Measurements from ENCODE around the gene SEL1L. TPM values are rescaled to one million over a fixed set of nuclear protein-coding genes. Genes with fewer than 3 reads are reported as not detected.
"Not testable (repeated sequence)": the region's sequence is repeated elsewhere in the genome, so short reads cannot be mapped to it uniquely, and the experiment has no call there.

The SEL1L gene
- polyA plus RNA-seq, 5 donors = 35.1 to 73.9 (median 64.7) TPM

DNA sequence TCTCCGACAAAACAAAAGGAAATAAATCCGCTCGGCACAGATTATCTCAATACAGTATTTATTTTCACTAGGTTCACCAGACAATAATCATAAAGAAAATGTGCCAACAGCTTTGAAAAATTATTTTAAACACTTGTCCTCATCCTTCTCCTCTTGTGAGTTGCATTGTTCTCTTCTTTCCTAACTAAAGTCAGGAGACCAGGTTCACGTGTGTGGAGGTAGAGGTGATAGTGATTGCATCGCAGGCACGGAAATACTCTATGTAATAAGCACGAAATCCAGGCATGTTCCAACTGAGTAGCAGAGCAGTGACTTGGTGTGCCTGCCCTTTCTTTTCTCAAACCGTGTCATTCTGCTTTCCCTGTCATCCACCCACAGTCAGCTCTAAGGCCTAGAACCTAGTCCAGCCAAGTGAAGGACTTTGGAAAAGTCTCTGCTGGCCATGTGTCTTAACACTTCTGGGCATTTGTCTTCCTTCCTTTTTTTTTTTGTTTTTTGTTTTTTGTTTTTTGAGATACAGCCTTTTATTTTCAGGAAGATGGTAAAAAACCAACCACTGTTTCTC is 939 bp upstream of the SEL1L start:
- no peak for DNase-seq

GRCh38 chr14:81533212-81533535 is 479 bp downstream of the SEL1L start:
- no peak for DNase-seq

GRCh38 chr14:81529391-81529790 is 4.3 kb downstream of the SEL1L start:
- DNase-seq = no peak

DNA sequence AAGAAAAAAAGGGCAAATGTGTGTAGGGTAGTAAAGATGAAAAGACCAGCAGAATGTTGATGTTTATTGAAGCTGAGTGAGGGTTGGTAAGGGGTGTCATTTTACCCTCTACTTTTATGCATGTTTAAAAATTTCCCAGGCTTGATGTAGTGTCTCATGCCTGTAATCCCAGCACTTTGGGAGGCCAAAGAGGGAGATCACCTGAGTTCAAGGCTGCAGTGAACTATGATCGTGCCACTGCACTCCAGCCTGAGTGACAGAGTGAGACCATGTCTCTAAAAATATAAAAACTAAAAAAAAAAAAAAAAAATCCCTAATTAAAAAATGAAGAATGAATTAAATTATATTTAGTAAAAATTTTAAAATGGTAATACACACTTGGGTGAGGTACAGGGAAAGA is 8.5 kb downstream of the SEL1L start:
- DNase-seq = no peak

DNA sequence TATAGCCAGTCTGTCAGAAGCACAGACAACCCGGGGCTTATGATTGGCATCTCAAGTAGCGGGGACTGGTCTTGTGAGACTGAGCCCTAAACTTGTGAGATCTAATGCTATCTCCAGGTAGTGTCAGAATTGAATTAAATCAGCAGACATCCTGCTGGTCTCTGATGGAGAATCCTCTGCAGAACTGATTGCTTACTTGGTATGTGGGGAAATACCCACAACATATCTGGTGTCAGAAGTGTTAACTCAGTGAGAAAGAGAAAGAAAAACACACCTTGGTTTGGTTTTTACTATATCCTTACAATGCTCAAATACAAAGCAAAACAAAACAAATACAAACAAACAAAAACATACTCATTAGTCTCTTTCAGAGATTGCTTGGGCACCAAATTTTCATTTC is 10.0 kb downstream of the SEL1L start:
- DNase-seq = no peak

DNA sequence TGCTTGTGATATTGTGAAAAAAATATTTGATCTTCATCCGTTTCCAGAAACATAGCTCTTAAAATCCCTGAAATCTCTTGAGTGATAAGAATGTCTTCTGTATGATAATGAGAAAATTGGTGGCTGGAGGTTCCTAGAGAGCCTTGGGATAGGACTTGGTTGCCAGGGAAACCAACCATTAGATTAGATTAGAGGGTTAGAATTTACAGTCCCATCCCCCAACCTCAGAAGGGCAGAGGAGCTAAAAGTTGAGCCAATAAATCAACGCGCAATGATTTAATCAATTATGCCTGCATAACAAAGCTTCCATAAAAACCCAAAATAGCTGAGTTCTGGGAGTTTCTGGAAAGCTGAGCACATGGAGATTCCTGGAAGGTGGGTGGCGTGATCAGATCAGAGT is 10.6 kb downstream of the SEL1L start:
- no peak for DNase-seq

GRCh38 chr14:81521356-81521755 is 12.3 kb downstream of the SEL1L start:
- no peak for DNase-seq

DNA sequence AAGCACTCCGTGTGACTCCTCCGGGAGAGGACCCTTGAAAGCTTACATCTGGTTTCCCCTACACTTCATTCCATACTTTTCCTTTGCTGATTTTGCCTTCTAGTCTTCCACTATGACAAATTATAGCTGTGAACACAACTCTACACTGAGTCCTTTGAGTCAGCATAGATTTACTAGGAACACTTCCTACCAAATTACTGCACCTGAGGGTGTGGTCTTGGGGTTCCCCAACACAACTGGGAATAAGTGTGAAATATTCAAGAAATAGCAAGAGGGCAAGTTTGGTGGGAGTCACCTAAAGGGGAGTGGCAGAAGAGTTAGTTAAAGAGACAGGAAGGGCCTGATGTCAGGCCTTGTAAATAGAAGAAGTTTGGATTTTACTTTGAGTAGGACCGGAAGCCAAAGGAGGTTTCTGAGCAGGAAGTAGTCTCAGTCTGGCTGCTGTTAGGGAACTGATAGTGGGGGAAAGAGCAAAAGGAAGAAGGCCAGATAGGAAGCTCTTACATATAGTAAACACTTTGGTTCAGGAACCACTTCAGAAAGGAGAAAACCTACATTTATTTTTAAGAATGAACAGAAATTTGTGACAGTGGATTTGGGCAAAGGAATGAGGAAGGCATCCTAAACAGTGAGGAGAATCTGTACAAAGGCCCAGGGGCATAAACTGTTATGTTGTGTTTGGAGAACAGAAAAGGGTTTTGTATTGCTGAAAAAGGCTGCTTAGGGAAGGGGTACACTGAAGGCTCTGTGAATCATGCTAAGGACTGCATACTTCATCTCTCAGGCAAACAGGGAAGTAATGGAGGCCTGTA is 14.2 kb downstream of the SEL1L start:
- no peak for DNase-seq

GRCh38 chr14:81517798-81518398 is 15.8 kb downstream of the SEL1L start:
- no peak for DNase-seq

DNA sequence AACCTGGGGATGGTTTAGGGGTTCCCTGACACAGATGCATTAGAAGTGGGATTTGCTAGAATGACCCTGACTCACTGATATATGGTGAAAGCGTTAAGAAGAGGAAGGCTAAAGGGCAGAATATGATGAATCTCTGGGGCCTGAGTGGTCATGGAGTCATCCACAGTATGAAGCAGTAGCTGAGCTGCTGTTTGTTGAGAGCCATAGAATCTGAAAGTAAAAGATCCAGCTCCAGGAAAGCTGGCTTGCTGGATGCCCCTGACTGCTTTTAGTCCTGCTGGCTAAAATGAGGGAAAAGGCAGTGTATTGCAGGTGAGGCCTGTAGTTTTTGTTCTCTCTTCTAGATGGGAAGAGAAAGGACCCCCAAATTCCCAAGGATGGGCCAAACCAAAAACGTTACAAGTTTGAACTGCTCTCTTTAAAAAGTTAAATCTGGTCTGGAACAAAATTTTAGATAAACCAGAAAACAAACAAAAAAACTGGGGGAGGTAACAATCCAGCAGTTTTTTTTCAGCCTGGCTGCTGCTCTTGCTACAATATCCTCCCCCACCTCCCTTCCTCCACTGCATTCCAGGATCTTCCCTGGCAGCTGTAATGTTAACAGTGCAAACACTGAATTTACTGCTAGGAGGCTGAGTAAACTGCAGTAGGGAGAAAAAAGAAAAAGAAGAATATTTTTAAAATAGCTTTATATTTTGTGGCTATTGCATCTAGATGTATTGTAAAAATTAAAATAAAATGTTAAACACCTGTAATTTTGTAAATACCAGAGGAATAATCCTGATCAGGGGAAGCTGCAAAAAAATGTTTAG is 16.5 kb downstream of the SEL1L start:
- DNase-seq = peak; percentile 33 to 37

DNA sequence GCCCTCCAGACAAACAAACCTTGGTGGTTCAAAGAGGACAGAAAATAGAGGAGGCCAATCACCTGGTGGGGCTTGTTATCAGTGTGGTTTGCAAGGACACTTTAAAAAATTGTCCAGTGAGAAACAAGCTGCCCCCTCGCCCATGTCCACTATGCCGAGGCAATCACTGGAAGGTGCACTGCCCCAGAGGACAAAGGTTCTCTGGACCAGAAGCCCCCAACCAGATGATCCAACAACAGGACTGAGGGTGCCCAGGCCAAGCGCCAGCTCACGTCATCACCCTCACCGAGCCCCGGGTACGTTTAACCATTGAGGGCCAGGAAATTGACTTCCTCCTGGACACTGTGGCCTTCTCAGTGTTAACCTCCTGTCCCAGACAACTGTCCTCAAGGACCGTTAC is 17.7 kb downstream of the SEL1L start:
- DNase-seq = not testable (repeated sequence)

DNA sequence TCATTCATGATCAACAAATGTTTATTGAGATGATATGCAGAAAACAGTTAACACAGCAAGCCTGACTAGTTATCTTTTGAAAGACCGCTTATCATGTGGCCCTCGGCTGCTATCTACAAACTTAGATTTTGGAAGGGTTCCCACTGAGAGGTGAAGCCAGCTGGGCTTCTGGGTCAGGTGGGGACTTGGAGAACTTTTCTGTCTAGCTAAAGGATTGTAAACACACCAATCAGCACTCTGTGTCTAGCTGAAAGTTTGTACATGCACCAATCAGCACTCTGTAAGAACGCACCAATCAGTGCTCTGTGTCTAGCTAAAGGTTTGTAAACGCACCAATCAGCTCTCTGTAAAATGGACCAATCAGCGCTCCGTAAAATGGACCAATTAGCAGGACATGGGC is 20.8 kb downstream of the SEL1L start:
- not testable (repeated sequence) for DNase-seq

- no peak for DNase-seq
Measured at GRCh38 chr14:81511111-81511904, 22.3 kb downstream of the SEL1L start.

GRCh38 chr14:81509838-81510452 is 23.7 kb downstream of the SEL1L start:
- DNase-seq = no peak

DNA sequence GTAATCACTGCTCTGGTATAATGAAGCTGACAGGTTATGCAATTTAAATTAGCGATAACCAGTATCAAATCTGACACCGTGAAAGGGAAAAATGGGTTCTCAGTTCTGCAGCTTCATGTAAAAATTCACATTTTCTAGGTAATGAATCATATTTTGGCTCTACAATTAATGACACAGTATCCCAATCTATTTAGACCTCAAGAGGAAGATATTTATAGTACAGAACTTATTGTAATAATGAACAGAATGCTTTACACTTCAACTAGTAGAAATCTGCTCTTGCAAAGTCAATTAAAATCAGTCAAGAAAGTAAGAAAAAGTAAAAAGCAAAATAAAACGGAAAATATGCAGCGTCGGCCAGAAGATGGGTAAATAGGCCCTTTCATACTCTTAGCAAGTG is 24.3 kb downstream of the SEL1L start:
- DNase-seq = no peak

DNA sequence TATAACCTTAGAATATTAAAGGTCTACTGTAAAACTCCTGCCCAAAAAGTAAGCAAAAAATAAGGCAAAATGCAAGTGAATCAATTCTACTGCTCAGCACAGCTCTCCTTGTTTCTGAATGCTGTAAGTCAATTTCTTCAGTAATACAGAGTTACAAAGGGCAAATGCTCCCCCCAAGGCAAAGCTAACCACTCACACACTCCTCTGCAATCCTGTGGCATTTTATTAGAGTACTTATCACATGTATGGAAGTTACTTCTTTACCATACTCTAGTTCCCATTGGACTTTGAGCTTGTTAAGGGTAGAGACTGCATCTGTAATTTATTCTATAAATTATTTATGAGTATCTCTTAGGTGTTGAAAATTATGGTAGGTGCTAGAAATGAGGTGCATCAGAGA is 27.2 kb downstream of the SEL1L start:
- DNase-seq = no peak

- DNase-seq = no peak
Measured at GRCh38 chr14:81504864-81505263, 28.8 kb downstream of the SEL1L start.

- DNase-seq = no peak
Measured at GRCh38 chr14:81485781-81486180, 47.9 kb downstream of the SEL1L start.

DNA sequence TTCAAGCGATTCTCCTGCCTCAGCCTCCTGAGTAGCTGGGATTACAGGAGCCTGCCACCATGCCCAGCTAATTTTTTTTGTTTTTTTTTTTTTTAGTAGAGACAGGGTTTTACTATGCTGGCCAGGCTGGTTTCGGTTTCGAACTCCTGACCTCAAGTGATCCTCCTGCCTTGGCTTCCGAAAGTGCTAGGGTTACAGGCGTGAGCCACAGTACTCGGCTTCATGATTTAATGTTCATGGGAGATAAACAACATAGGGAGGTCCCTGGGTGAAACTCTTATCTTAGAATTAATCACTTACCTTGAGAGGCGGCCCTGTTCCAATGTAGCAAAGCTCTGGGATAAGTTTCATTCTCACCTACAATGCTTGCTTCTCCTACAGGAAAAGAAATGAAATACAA is 48.3 kb downstream of the SEL1L start:
- no peak for DNase-seq

- no peak for DNase-seq
Measured at GRCh38 chr14:81484120-81484519, 49.5 kb downstream of the SEL1L start.

DNA sequence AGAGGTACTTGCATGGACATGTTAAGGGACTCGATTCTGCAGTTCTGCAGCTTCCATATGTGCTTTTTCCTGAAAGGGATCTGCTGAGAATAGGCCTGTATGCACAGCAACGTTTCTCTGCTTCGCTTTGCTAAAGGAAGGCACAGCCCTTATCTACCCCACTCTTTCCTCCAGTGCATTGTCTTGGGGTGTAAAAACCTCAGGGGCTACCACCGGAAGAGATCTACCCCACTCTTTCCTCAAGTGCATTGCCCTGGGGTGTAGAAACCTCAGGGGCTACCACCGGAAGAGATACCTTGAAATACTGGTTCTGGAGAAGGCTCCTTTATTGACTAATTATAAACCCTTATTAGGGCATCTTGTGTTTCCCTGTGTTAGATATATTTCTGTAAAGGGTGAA is 52.9 kb downstream of the SEL1L start:
- no peak for DNase-seq
